ELR (cell line): ENCODE results near the gene EIF2S1.
A peak's percentile ranks its signal among the peaks of the same experiment; 100 is the strongest.
"Not testable (repeated sequence)": the region's sequence is repeated elsewhere in the genome, so short reads cannot be mapped to it uniquely, and the experiment has no call there.

Experiments
- DNase-seq: peaks from one replicate; pipeline ENCODE4 v3.0.0-alpha.2; 2015; ENCODE audit warnings: low read depth

The EIF2S1 gene

GRCh38 chr14:67411370-67411769 lies 51.2 kb downstream of the EIF2S1 start:
- DNase-seq = peak; percentile 32

- DNase-seq = peak; percentile 79
Measured at GRCh38 chr14:67411820-67412421, 51.8 kb downstream of the EIF2S1 start, which contains the start of gene PLEK2. TSS of gene PLEK2 (minus strand) at chr14:67412165. CDS start at chr14:67412059, 106 bp downstream.

- peak; percentile 98 for DNase-seq
Measured at GRCh38 chr14:67413806-67414769, 54.0 kb downstream of the EIF2S1 start.

- not testable (repeated sequence) for DNase-seq
Measured at GRCh38 chr14:67415610-67416009, 55.5 kb downstream of the EIF2S1 start.

- DNase-seq = no peak
Measured at GRCh38 chr14:67416085-67416484, 56.0 kb downstream of the EIF2S1 start.

GRCh38 chr14:67416810-67417209 lies 56.7 kb downstream of the EIF2S1 start:
- no peak for DNase-seq

GRCh38 chr14:67417633-67418032 lies 57.5 kb downstream of the EIF2S1 start:
- DNase-seq = no peak

GRCh38 chr14:67418401-67419191 lies 58.5 kb downstream of the EIF2S1 start:
- DNase-seq = peak; percentile 73

GRCh38 chr14:67420102-67420739 lies 60.1 kb downstream of the EIF2S1 start:
- DNase-seq = peak; percentile 28

GRCh38 chr14:67421356-67422224 lies 61.5 kb downstream of the EIF2S1 start:
- DNase-seq = no peak

GRCh38 chr14:67423424-67423823 lies 63.3 kb downstream of the EIF2S1 start:
- no peak for DNase-seq

- no peak for DNase-seq
Measured at GRCh38 chr14:67424539-67424938, 64.4 kb downstream of the EIF2S1 start.

- DNase-seq = no peak
Measured at GRCh38 chr14:67425608-67426007, 65.5 kb downstream of the EIF2S1 start.

GRCh38 chr14:67426161-67426560 lies 66.0 kb downstream of the EIF2S1 start:
- no peak for DNase-seq

- peak; percentile 86 for DNase-seq
Measured at GRCh38 chr14:67426983-67427606, 67.0 kb downstream of the EIF2S1 start.

- peak; percentile 81 for DNase-seq
Measured at GRCh38 chr14:67428501-67429031, 68.4 kb downstream of the EIF2S1 start.

GRCh38 chr14:67429510-67430205 lies 69.5 kb downstream of the EIF2S1 start:
- no peak for DNase-seq

GRCh38 chr14:67432050-67432564 lies 72.0 kb downstream of the EIF2S1 start:
- DNase-seq = no peak

GRCh38 chr14:67435603-67436002 lies 75.5 kb downstream of the EIF2S1 start:
- DNase-seq = no peak
